Measurements from ENCODE around the gene PRRC2A.

PRRC2A gene

DNA sequence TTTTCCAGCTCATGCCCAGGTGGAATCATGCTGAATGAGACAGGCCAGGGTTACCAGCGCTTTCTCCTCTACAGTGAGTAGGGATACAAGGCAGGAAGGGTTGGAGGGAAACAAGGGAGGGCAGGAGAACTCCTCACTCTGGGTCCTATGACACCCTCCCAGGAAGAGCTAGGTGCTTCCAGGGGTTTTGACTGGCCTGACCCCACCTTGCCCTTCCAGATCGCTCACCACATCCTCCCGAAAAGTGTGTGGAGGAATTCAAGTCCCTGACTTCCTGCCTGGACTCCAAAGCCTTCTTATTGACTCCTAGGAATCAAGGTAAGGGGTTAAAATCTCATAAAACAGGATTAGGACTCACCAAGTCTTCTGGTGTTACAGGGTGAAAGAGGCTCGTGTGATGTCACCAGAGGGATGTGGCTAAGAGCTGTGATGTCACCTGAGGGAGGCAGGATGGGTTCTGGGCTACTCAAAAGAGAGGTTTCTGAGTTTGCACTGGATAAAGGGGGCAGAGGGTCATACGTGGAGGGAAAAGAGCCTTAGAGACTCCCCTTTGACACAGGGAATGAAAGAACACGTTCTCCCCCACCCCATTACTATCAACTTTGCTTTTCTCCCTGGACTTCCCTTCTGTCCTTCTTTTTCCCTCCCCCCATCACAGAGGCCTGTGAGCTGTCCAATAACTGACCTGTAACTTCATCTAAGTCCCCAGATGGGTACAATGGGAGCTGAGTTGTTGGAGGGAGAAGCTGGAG is 37.1 kb downstream of the PRRC2A start:
- H3K9me3 ChIP-seq = no peaks in the 10 kb centered on the region
- H3K4me1 ChIP-seq = no peaks in the 10 kb centered on the region
- H3K27me3 ChIP-seq = no peaks in the 10 kb centered on the region
- no peak overlapping the region for H3K4me3 ChIP-seq (ENCODE audit: low read depth, low read length)
- DNase-seq = no peak
- H3K36me3 ChIP-seq = no peaks in the 10 kb centered on the region
- TF ChIP-seq CTCF (IDR thresholded peaks at IDR 0.05; ENCODE audit: low read depth, low read length) = no peak

GRCh38 chr6:31658158-31658688 is 37.7 kb downstream of the PRRC2A start:
- Histone ChIP-seq H3K36me3 (peaks cover 1% of the 10 kb centered on the region; the same call in 1 of the 2 replicates), H3K4me1 (no peaks in the 10 kb centered on the region), H3K9me3 (no peaks in the 10 kb centered on the region), H3K4me3 (ENCODE audit: low read depth, low read length) (no peak overlapping the region; the same call in 1 of the 2 replicates), H3K27me3 (no peaks in the 10 kb centered on the region)
- no peak for DNase-seq
- no peak for TF ChIP-seq CTCF (IDR thresholded peaks at IDR 0.05; ENCODE audit: low read depth, low read length)

DNA sequence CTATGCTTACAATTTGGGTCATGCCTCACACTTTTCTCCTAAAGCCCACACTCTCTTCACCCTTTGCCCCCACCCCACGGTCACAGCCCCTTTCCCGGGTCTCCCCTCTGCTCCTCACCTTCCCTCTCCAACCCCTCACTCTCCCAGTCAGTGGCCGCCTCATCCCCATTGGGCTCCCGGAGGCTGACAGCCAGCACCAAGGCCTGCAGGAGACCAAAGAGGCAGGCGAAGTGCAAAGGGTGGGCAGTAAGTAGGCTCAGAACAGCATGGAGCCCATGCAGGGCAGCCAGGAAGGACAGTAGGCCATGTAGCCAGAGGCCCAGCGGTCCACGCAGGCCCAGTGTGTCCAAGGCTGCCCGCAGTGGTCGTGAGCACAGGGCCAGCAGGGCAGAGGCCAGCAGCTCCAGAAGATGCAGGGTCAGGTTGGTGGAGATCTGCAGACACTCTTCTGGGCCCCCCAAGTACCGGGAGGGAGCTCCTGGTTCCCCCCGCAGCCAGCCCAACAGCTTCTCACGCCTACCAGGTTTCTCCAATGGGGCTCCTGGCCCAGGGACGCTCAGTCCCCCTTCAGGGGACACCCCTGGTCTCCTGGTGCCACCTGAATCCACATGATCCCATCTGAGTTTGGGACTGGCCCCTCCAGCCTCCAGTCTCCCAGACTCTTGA is 38.6 kb downstream of the PRRC2A start:
- H3K4me3 ChIP-seq (ENCODE audit: low read depth, low read length) = peak overlapping the region; percentile 85
- H3K9me3 ChIP-seq = no peaks in the 10 kb centered on the region
- H3K4me1 ChIP-seq = no peaks in the 10 kb centered on the region
- DNase-seq = no peak
- H3K27me3 ChIP-seq = no peaks in the 10 kb centered on the region
- TF ChIP-seq CTCF (IDR thresholded peaks at IDR 0.05; ENCODE audit: low read depth, low read length) = no peak
- H3K36me3 ChIP-seq = peaks cover 8% of the 10 kb centered on the region

DNA sequence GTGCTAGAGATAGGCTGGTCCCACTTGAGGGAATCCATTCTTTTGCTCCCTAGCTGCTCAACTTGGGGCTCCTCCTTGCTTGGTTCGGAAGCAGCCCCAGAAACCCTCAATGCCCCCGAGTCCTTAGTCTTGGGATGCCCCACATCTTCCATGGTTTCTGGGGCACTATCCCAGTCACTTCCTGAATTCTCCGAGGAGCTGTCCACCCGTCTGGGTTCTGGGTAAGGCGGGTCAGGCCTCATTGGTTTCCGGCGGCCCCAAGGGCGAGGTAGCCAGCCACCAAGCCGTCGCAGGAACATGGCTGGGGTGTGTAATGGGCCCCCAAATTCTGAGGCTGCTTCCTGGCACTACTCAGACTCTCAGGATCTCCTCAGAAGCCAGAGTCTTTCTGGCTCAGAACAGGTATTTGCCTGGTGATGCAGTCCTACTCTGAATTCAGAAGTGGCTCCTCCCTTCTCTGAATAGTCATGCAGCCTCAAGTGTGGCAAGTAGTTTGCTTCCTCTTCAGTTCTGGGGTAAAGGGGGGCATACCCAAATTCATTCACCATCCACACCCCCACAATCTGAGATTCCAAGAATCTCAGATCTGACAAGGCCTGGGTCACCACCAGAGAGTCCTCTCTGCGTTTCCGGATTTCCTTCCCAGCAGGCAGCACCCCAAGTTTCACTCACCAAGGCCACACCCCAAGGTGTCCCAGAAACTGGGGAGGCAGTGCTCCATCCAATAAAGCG is 39.3 kb downstream of the PRRC2A start:
- no peak for TF ChIP-seq CTCF (IDR thresholded peaks at IDR 0.05; ENCODE audit: low read depth, low read length)
- Histone ChIP-seq H3K36me3 (peaks cover 8% of the 10 kb centered on the region), H3K27me3 (no peaks in the 10 kb centered on the region), H3K4me3 (ENCODE audit: low read depth, low read length) (peak overlapping the region; percentile 85), H3K9me3 (no peaks in the 10 kb centered on the region), H3K4me1 (no peaks in the 10 kb centered on the region)
- DNase-seq = no peak

DNA sequence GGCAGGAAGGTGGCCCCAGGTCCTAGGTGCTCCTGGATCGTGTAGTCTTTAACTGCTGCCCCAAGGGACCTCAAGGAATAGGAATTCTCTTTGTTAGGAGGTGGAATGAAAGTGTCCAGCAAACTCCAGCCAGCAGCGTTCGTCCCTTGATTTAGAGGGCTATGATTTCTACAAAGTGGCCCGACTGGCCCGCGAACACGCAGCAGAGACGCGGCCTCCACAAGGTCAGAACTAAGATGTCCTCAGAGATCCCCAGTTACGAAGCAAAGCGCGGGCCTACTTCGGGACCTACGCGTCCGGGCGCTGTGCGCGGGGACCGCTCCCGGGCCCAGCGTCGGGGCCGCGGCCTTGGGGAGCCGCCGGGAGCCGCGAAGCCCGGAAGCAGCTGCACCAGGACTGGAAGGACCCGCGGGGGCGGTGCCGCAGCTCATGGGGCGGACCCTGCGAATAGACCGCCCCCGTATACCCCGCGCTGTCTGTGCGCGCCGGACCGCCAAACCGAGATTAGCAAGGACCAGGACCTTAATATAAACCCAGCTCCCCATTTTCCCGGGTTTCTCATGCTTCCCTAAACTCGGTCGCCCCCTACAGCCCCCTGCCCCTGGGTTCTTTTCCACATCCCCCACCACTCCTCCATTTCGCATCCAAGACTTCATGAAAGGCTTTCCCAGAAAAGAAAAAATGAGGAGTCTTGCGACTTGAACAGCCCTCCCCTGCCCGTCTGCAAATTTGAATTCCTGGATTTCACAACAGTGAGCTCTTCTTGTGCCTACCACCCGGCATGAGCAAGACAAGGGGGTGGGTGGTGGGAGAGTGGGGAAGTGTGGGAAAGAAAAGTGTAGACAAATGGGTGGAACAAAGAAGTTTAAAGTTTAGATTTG is 40.1 kb downstream of the PRRC2A start, which contains the start of gene C6orf47:
TSS of gene C6orf47 (minus strand) at position 398 of the 881 bp plus-strand sequence. CDS start 831 bp downstream, outside the sequence.
- Histone ChIP-seq H3K27me3 (no peaks in the 10 kb centered on the region), H3K4me1 (no peaks in the 10 kb centered on the region), H3K4me3 (ENCODE audit: low read depth, low read length) (peak within 1 kb of the TSS; percentile 85), H3K36me3 (peaks cover 8% of the 10 kb centered on the region), H3K9me3 (no peaks in the 10 kb centered on the region)
- DNase-seq = peak; percentile 91
- no peak for TF ChIP-seq CTCF (IDR thresholded peaks at IDR 0.05; ENCODE audit: low read depth, low read length)
